Measurements from ENCODE around the gene TBC1D22A.

The TBC1D22A gene

GRCh38 chr22:47171441-47172221, 409.2 kb downstream of the TBC1D22A start:
- ChIA-PET CTCF (no interaction called here), POLR2A (no interaction called here)
- no peak for TF ChIP-seq CTCF (IDR thresholded peaks at IDR 0.05; ENCODE audit: insufficient read depth, low read length, missing control alignments)
- no peak for DNase-seq (ENCODE audit: low read depth, low spot score)
- no peak overlapping the region for H3K4me3 ChIP-seq (ENCODE audit: low read depth, low read length)

GRCh38 chr22:47172771-47173534, 410.5 kb downstream of the TBC1D22A start:
- no peak overlapping the region for H3K4me3 ChIP-seq (ENCODE audit: low read depth, low read length)
- TF ChIP-seq CTCF (IDR thresholded peaks at IDR 0.05; ENCODE audit: insufficient read depth, low read length, missing control alignments): no peak
- no peak for DNase-seq (ENCODE audit: low read depth, low spot score)
- ChIA-PET POLR2A (no interaction called here), CTCF (no interaction called here)

- ChIA-PET CTCF (no interaction called here), POLR2A (no interaction called here)
- no peak for TF ChIP-seq CTCF (IDR thresholded peaks at IDR 0.05; ENCODE audit: insufficient read depth, low read length, missing control alignments)
- DNase-seq (ENCODE audit: low read depth, low spot score): no peak
- H3K4me3 ChIP-seq (ENCODE audit: low read depth, low read length): no peak overlapping the region
Measured at GRCh38 chr22:47173535-47174021, 411.1 kb downstream of the TBC1D22A start.

- ChIA-PET POLR2A (no interaction called here), CTCF (no interaction called here)
- no peak overlapping the region for H3K4me3 ChIP-seq (ENCODE audit: low read depth, low read length)
- DNase-seq (ENCODE audit: low read depth, low spot score): no peak
- no peak for TF ChIP-seq CTCF (IDR thresholded peaks at IDR 0.05; ENCODE audit: insufficient read depth, low read length, missing control alignments)
Measured at GRCh38 chr22:47174096-47174495, 411.6 kb downstream of the TBC1D22A start.

GRCh38 chr22:47174671-47175112, 412.2 kb downstream of the TBC1D22A start:
- no peak for DNase-seq (ENCODE audit: low read depth, low spot score)
- no peak overlapping the region for H3K4me3 ChIP-seq (ENCODE audit: low read depth, low read length)
- POLR2A ChIA-PET: no interaction called here
- CTCF ChIA-PET: no interaction called here
- no peak for TF ChIP-seq CTCF (IDR thresholded peaks at IDR 0.05; ENCODE audit: insufficient read depth, low read length, missing control alignments)
